Measurements from ENCODE around the gene POP5. TPM values are rescaled to one million over a fixed set of nuclear protein-coding genes. Genes with fewer than 3 reads are reported as not detected.

Gene POP5
- total and polyA plus RNA-seq, 2 of the 4 experiments (the other 2 are of a cell fraction) = 69.5 to 99.4 TPM

DNA sequence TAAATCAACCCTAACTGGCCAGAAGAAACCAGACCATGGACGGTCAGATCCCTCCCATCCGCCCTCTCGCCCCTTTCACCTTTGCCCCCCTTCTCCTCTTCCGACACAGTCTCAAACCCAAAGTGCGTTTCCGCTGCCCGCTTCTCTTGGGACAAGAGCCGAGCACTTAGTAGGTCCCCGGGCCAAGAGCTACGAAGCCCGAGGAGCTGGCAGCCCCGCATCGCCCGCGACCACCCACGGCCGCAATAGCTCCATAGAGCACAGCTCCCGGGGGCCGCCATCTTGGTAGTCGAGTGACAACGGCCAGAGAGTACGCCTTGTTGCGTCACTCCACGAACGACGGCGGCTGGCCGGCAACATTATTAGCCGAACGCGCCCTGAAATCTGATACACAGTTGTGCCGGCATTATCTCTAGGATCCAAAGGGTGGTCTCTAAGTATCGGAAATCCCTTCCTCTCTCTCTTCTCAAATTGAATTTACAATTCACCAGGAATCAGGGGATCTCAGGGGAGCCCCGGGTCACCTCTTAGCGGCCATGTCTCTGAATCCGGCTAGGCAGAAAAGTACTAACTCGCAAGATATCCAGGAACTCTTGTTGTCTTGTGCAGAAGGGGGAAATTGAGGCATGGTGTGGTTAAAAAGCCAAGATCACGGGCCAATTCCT is 52.2 kb downstream of the POP5 start, which contains the start of gene COQ5:
Gene COQ5 (minus strand): TSS at position 298 of the 665 bp plus-strand sequence. CDS start 17 bp downstream, at position 281.
- Histone ChIP-seq H3K9ac (ENCODE audit: low read depth, low read length) (peak within 1 kb of the TSS; percentile 91), H3K4me3 (ENCODE audit: insufficient read depth, low read depth, low read length) (peak within 1 kb of the TSS; percentile 86), H3K9me1 (ENCODE audit: insufficient read depth, low read length) (no peaks in the 10 kb centered on the region), H3K9me3 (ENCODE audit: control insufficient read depth, insufficient read depth, low read length) (no peaks in the 10 kb centered on the region), H3K14ac (replicated peaks; ENCODE audit: low read depth, low read length) (peak within 1 kb of the TSS; percentile 83), H3K23ac (ENCODE audit: low read depth, low read length) (peak within 1 kb of the TSS; percentile 76), H3K79me1 (ENCODE audit: low read depth in 1 of 2, low read length in 2 of 2) (peaks cover 5 to 21% of the 10 kb centered on the region in 2 experiments; a peak in 3 of 4 replicates), H3K27ac (ENCODE audit: insufficient read depth, low read length) (peak within 1 kb of the TSS; percentile 95), H3K4ac (ENCODE audit: low read depth, low read length) (peak within 1 kb of the TSS; percentile 92), H4K91ac (ENCODE audit: insufficient read depth, low read depth, low read length) (peak within 1 kb of the TSS; percentile 91), H3K56ac (ENCODE audit: extremely low read depth, insufficient read depth, low read length) (peak within 1 kb of the TSS; percentile 81), H4K5ac (ENCODE audit: low read depth, low read length) (peak within 1 kb of the TSS; percentile 90), H3K36me3 (ENCODE audit: control insufficient read depth, insufficient read depth, low read length) (no peaks in the 10 kb centered on the region; the same call in 1 of the 2 replicates), H3K4me1 (ENCODE audit: control insufficient read depth, insufficient read depth, low read length) (peaks cover 2% of the 10 kb centered on the region; the same call in 1 of the 2 replicates), H3K27me3 (ENCODE audit: control insufficient read depth, insufficient read depth, low read length) (no peaks in the 10 kb centered on the region), H2AK5ac (ENCODE audit: low read depth, low read length) (peak within 1 kb of the TSS; percentile 16; the same call in 1 of the 2 replicates), H2BK15ac (ENCODE audit: low read depth, low read length) (peak within 1 kb of the TSS; percentile 46; the same call in 1 of the 3 replicates), H3K18ac (ENCODE audit: low read depth, low read length) (peak within 1 kb of the TSS; percentile 85), H2AFZ (replicated peaks; ENCODE audit: low read length, poor library complexity) (peak within 1 kb of the TSS; percentile 97), H3K4me2 (ENCODE audit: low read depth, low read length) (peak within 1 kb of the TSS; percentile 80), H2BK120ac (ENCODE audit: low read depth, low read length) (peak within 1 kb of the TSS; percentile 73), H4K20me1 (ENCODE audit: insufficient read depth, low read length) (no peaks in the 10 kb centered on the region), H2BK5ac (ENCODE audit: low read depth, low read length, poor library complexity, severe bottlenecking) (peak within 1 kb of the TSS; percentile 93), H4K8ac (ENCODE audit: low read depth in 2 of 2, low read length in 2 of 2) (peak within 1 kb of the TSS; percentile 89 to 98), H2AK9ac (replicated peaks; ENCODE audit: low read depth, low read length, poor library complexity) (peak within 1 kb of the TSS; percentile 78), H2BK20ac (ENCODE audit: low read depth, low read length) (peak within 1 kb of the TSS; percentile 40; the same call in 1 of the 2 replicates)
- CTCF ChIA-PET = no interaction called here
- no TSS peak for BruUV-seq (replicated peaks)
- 0% methylated on average over 18 of the region's 38 CpGs; no CpG with 5 or more reads in 1 of the 2 experiments for whole genome bisulfite sequencing, 2 experiments (ENCODE audit: extremely low coverage in 2 of 2, insufficient read length in 1 of 2)
- intact Hi-C loops (cut with micrococcal nuclease) = loop anchor here (2.0 kb wide), 1 partner anchor 32 kb away; the partner anchor contains the start of gene DYNLL1
- in situ Hi-C loops (cut with MboI; ENCODE audit: low sequenced_read_pairs) = no loop called here
- peak; percentile 96 for ATAC-seq (ENCODE audit: low read depth)
- dilution Hi-C loops (cut with HindIII; ENCODE audit: low sequenced_read_pairs, unreplicated experiment) = no loop called here
- POLR2A ChIA-PET (ENCODE audit: unreplicated experiment) = no interaction called here
- DNase-seq = peak; percentile 83
- TF ChIP-seq RAD21 (IDR thresholded peaks at IDR 0.05; ENCODE audit: low read length) = no peak
- peak; percentile 82 for TF ChIP-seq POLR2A (IDR thresholded peaks at IDR 0.05; ENCODE audit: low read depth, low read length)
- TF ChIP-seq, protein P1, sequence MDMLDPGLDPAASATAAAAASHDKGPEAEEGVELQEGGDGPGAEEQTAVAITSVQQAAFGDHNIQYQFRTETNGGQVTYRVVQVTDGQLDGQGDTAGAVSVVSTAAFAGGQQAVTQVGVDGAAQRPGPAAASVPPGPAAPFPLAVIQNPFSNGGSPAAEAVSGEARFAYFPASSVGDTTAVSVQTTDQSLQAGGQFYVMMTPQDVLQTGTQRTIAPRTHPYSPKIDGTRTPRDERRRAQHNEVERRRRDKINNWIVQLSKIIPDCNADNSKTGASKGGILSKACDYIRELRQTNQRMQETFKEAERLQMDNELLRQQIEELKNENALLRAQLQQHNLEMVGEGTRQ (IDR thresholded peaks at IDR 0.05; ENCODE audit: low read depth, low read length) = no peak
- TF ChIP-seq CHD1 (IDR thresholded peaks at IDR 0.05; ENCODE audit: low read depth, low read length) = no peak
- peak; percentile 13; the same call in 1 of the 2 replicates for TF ChIP-seq FOS (IDR thresholded peaks at IDR 0.05; ENCODE audit: low read depth, low read length)
- TF ChIP-seq MAZ (IDR thresholded peaks at IDR 0.05; ENCODE audit: borderline replicate concordance, low read depth, low read length) = peak; percentile 53; the same call in 1 of the 2 replicates
- TF ChIP-seq, protein P2, sequence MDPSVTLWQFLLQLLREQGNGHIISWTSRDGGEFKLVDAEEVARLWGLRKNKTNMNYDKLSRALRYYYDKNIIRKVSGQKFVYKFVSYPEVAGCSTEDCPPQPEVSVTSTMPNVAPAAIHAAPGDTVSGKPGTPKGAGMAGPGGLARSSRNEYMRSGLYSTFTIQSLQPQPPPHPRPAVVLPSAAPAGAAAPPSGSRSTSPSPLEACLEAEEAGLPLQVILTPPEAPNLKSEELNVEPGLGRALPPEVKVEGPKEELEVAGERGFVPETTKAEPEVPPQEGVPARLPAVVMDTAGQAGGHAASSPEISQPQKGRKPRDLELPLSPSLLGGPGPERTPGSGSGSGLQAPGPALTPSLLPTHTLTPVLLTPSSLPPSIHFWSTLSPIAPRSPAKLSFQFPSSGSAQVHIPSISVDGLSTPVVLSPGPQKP (IDR thresholded peaks at IDR 0.05; ENCODE audit: borderline replicate concordance, low read depth, low read length) = no peak
- no peak for TF ChIP-seq RCOR1 (IDR thresholded peaks at IDR 0.05; ENCODE audit: insufficient replicate concordance, low read length)
- TF ChIP-seq RFX5 (IDR thresholded peaks at IDR 0.05; ENCODE audit: low read depth, low read length) = no peak
- TF ChIP-seq SMC3 (IDR thresholded peaks at IDR 0.05; ENCODE audit: low read depth, low read length) = no peak
- no peak for TF ChIP-seq MAFK (IDR thresholded peaks at IDR 0.05; ENCODE audit: low read depth, low read length)
- TF ChIP-seq CEBPB (IDR thresholded peaks at IDR 0.05; ENCODE audit: low read depth, low read length) = peak; percentile 98
- TF ChIP-seq, protein P3, sequence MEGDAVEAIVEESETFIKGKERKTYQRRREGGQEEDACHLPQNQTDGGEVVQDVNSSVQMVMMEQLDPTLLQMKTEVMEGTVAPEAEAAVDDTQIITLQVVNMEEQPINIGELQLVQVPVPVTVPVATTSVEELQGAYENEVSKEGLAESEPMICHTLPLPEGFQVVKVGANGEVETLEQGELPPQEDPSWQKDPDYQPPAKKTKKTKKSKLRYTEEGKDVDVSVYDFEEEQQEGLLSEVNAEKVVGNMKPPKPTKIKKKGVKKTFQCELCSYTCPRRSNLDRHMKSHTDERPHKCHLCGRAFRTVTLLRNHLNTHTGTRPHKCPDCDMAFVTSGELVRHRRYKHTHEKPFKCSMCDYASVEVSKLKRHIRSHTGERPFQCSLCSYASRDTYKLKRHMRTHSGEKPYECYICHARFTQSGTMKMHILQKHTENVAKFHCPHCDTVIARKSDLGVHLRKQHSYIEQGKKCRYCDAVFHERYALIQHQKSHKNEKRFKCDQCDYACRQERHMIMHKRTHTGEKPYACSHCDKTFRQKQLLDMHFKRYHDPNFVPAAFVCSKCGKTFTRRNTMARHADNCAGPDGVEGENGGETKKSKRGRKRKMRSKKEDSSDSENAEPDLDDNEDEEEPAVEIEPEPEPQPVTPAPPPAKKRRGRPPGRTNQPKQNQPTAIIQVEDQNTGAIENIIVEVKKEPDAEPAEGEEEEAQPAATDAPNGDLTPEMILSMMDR (conservative IDR thresholded peaks at IDR 0.05; ENCODE audit: low read depth, low read length) = no peak
- TF ChIP-seq MXI1 (IDR thresholded peaks at IDR 0.05; ENCODE audit: borderline replicate concordance, low read depth, low read length) = peak; percentile 47; the same call in 1 of the 2 replicates

All from IMR-90 (cell line).